HG02763 (cell line): ENCODE results near the gene YJEFN3.

Experiments
- ATAC-seq: cut with Tn5 transposase; IDR thresholded peaks from one replicate; pipeline ENCODE4 v1.9.1; 2021; ENCODE audit warnings: mild to moderate bottlenecking, moderate library complexity; ENCODE audit not compliant: unreplicated experiment

Gene YJEFN3

GRCh38 chr19:19515642-19516519 lies 12.8 kb upstream of the YJEFN3 start, which contains the start of gene NDUFA13:
TSS of gene NDUFA13 (plus strand) at chr19:19516225. CDS start at chr19:19516239, 14 bp downstream.
- ATAC-seq = peak; percentile 87

- no peak for ATAC-seq
Observed at GRCh38 chr19:19517235-19517619, 11.5 kb upstream of the YJEFN3 start.

- ATAC-seq = no peak
Observed at GRCh38 chr19:19520989-19521388, 7.7 kb upstream of the YJEFN3 start.

GRCh38 chr19:19523177-19523576 lies 5.5 kb upstream of the YJEFN3 start:
- no peak for ATAC-seq

- no peak for ATAC-seq
Observed at GRCh38 chr19:19524053-19524452, 4.7 kb upstream of the YJEFN3 start.

DNA sequence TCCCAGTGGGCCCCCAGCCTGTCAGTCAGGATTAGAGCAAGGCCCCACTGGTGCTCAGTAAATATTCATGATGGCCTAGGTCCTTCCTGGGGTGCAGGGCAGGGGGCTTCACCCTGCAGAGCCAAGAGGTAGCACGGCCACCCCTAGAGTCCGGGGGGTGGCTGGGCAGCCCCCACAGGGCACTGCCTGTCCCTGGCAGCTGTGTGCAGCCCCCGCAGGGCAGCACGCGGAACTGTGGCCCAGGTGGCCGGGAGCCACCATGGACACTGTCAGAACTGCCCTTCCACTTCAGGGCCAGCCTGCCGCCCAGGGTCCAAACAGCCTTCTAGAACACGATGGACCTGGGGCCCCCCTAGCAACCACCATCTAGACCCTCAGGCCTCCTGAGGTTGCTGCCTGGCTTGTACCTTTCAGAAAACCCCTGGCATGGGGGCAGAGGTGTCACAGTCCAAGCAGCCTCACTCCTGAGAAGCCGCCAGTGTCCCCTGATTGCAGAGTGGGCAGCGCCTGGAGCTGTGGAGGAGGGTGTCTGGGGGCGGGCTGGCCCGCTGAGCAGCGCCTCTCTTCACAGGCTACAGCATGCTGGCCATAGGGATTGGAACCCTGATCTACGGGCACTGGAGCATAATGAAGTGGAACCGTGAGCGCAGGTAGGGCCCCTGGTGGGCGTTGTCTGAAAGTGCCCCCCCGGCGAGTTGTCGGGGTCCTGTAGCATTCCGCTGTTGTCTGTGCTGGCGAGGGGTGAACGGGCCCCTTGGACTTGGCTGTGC lies 2.9 kb upstream of the YJEFN3 start:
- ATAC-seq = no peak

GRCh38 chr19:19526581-19527370 lies 1.9 kb upstream of the YJEFN3 start:
- no peak for ATAC-seq

DNA sequence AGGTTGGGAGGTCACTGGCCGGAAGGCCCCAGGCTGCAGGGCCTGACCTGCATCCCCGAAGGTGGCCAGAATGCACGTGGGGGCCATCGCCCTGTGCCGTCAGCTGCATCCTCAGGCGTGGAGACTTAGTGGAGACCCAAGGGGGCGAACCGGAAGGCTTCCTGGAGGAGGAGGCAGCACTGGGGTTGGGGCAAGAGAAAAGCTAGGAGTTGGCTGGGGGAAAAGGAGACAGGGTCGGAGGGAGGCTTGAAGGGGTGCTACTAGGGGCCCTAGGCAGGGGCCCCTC lies 1.4 kb upstream of the YJEFN3 start:
- no peak for ATAC-seq

DNA sequence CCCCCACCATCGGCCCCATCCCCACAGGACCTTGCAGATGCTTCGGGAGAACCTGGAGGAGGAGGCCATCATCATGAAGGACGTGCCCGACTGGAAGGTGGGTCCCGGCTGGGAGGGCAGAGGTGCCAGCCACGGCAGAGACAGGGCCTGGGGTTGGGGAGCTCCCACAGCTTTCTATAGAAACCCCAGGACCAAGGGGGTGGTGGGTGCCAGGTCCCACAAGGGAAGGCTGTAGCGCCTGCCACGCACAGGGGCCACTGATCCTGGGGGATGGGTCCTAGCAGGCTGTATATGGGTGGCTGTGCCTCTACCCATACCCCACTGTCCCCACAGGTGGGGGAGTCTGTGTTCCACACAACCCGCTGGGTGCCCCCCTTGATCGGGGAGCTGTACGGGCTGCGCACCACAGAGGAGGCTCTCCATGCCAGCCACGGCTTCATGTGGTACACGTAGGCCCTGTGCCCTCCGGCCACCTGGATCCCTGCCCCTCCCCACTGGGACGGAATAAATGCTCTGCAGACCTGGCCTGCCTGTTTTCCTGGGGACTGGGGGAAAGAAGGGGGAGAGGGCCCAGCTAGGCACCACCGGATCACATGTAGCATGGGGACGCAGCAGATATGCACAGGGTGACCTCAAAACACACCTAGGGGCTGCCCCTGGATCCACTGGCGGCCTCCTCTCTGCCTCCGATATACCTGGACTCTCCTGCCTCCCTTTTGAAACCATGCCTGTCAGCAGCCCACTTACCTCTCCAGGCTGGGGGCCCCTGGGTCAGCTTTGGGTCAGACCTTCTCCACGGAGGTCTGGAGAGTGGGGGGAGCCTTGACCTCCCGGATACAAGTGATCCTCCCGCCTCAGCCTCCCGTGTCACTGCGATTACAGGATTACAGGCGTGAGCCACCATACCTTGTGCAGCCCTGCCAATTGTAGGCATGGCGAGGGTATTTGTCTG lies 761 bp upstream of the YJEFN3 start:
- ATAC-seq = no peak

GRCh38 chr19:19529783-19530422 lies 1.2 kb downstream of the YJEFN3 start:
- no peak for ATAC-seq

- no peak for ATAC-seq
Observed at GRCh38 chr19:19530423-19530804, 1.7 kb downstream of the YJEFN3 start.

- no peak for ATAC-seq
Observed at GRCh38 chr19:19530889-19531288, 2.2 kb downstream of the YJEFN3 start.

- ATAC-seq = no peak
Observed at GRCh38 chr19:19531951-19532805, 3.5 kb downstream of the YJEFN3 start.

DNA sequence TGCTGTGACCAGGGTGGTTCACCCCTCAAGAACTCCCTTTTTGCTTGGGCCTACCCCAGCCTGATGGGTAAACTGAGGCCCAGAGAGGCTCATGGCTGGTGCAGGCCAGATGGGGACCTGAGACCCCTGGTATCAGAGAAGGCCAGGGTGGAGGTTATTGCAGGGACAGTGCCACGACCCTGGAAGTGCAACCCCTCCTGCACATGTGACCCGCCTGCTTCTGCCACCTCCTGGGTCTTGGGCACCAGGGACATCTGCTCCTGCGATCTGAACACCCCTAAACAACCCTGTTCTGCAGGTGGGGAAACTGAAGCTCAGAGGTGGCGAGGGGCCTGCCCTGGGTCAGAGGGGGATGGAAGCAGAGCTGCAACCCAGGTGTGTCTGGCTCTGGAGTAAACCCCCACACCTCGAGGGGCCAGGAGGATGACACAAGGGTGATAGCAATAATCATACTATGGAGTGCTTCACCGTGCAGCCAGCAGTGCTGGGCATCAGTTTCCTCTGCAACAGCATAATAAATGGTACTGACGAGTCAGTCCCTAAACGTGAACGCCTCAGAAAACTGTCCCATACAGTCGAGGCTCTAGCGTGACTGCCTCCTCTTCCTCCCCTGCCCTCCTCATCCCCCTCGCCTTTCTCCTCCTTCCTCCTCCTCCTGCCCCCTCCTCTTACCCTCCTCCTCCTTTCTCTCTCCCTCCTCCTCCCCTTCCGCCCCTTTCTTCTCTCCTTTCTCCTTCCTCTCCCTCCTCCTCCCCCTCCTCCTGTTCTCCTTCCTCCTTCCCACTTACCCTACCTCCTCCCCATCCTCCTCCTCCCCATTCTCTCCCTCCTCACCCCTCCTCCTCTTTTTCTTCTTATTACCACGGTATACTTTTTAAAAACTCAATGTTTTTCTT lies 4.3 kb downstream of the YJEFN3 start:
- ATAC-seq = no peak

- ATAC-seq = no peak
Observed at GRCh38 chr19:19533841-19534240, 5.1 kb downstream of the YJEFN3 start.

- ATAC-seq = no peak
Observed at GRCh38 chr19:19534556-19535265, 6.0 kb downstream of the YJEFN3 start.
